ENCODE measurements around the gene ZNF408. TPM values are rescaled to one million over a fixed set of nuclear protein-coding genes. Genes with fewer than 3 reads are reported as not detected.

ZNF408 gene
- total RNA-seq, 1 donor from 2014 or later: 9.3 TPM

DNA sequence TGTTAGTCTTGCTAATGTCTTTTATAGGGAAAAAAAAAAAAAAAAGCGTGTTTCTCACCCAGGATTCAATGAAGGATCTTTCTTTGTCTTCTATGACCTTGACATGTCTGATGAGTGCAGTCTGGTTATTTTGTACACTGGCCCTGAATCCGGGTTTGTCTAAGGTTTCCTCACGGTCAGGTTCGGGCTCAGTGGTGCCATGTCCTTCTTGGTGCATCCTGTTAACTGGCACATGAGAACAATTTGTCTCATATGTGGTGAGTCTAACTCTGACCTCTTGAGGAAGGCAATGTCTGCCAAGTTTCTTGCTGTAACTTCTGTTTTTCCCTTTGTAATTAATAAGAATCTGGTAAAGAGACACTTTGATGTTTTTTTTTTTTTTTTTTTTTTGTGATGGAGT is 30.7 kb downstream of the ZNF408 start:
- no peaks in the 10 kb centered on the region for H3K36me3 ChIP-seq
- intact Hi-C loops (cut with DNase I): no loop called here
- H3K4me3 ChIP-seq: no peak overlapping the region
- no peaks in the 10 kb centered on the region for H3K9me3 ChIP-seq
- TF ChIP-seq, protein P1, sequence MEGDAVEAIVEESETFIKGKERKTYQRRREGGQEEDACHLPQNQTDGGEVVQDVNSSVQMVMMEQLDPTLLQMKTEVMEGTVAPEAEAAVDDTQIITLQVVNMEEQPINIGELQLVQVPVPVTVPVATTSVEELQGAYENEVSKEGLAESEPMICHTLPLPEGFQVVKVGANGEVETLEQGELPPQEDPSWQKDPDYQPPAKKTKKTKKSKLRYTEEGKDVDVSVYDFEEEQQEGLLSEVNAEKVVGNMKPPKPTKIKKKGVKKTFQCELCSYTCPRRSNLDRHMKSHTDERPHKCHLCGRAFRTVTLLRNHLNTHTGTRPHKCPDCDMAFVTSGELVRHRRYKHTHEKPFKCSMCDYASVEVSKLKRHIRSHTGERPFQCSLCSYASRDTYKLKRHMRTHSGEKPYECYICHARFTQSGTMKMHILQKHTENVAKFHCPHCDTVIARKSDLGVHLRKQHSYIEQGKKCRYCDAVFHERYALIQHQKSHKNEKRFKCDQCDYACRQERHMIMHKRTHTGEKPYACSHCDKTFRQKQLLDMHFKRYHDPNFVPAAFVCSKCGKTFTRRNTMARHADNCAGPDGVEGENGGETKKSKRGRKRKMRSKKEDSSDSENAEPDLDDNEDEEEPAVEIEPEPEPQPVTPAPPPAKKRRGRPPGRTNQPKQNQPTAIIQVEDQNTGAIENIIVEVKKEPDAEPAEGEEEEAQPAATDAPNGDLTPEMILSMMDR (IDR thresholded peaks at IDR 0.05): no peak
- no peak overlapping the region for H3K27ac ChIP-seq
- H3K4me1 ChIP-seq: no peaks in the 10 kb centered on the region
- no peak for ATAC-seq
- no peaks in the 10 kb centered on the region for H3K27me3 ChIP-seq
- DNase-seq: peak; percentile 7

DNA sequence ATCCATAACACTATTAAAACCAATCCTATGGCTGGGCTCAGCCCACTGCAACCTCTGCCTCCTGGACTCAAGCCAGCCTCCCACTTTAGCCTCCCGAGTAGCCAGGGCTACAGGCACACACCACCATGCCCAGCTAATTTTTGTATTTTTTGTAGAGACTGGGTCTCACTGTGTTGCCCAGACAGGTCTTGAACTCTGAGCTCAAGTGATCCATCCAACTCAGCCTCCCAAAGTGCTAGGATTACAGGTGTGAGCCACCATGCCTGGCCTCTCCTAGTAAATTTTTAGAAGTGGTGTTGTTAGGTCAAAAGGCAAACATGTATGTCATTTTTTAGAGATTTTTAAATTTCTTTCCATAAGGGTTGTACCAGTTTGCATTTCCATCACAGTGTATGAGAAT is 32.4 kb downstream of the ZNF408 start:
- no peak overlapping the region for H3K4me3 ChIP-seq
- intact Hi-C loops (cut with DNase I): no loop called here
- H3K4me1 ChIP-seq: no peaks in the 10 kb centered on the region
- no peaks in the 10 kb centered on the region for H3K36me3 ChIP-seq
- TF ChIP-seq, protein P1 (IDR thresholded peaks at IDR 0.05): no peak
- ATAC-seq (no peak), DNase-seq (peak; percentile 23)
- H3K27ac ChIP-seq: no peak overlapping the region
- H3K9me3 ChIP-seq: no peaks in the 10 kb centered on the region
- no peaks in the 10 kb centered on the region for H3K27me3 ChIP-seq

DNA sequence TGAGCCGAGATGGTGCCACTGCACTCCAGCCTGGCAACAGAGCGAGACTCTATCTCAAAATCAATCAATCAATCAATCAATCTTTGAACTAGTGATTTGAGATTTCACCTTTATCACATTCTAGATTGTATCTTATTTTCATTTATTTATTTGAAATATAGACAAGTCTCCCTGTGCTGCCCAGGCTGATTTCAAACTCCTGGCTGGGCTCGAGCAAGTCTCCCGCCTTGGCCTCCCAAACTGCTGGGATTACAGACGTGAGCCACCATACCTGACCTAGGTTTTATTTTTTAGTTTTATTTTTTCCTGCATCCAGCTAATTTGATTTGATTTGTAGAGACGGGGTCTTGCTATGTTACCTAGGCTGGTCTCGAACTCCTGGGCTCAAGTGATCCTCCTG is 35.3 kb downstream of the ZNF408 start:
- H3K27me3 ChIP-seq: no peaks in the 10 kb centered on the region
- TF ChIP-seq, protein P1 (IDR thresholded peaks at IDR 0.05): no peak
- no peak overlapping the region for H3K27ac ChIP-seq
- H3K36me3 ChIP-seq: no peaks in the 10 kb centered on the region
- no peak for ATAC-seq
- no peaks in the 10 kb centered on the region for H3K9me3 ChIP-seq
- intact Hi-C loops (cut with DNase I): no loop called here
- no peak overlapping the region for H3K4me3 ChIP-seq
- no peaks in the 10 kb centered on the region for H3K4me1 ChIP-seq
- DNase-seq: no peak

DNA sequence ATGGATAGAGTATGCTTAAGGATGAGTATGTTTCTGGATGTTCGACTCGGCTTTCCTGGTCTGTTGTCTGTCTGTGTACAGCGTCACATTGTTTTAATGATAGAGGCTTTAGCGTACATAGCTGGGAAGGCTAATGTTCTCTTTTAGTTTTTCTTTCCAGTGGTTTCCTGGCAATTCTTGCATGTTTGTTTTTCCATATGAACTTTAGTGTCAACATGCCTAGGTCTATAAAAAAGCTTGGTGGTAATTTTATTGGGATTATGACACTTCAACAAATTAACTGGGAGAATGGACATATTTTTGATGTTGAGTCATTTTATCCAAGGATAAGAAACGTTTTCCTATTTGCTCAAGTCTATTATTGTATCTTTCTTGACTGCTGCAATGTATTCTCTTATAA is 35.8 kb downstream of the ZNF408 start:
- Histone ChIP-seq H3K4me1 (no peaks in the 10 kb centered on the region), H3K27ac (no peak overlapping the region), H3K4me3 (no peak overlapping the region), H3K36me3 (peaks cover 4% of the 10 kb centered on the region), H3K9me3 (no peaks in the 10 kb centered on the region), H3K27me3 (no peaks in the 10 kb centered on the region)
- TF ChIP-seq, protein P1 (IDR thresholded peaks at IDR 0.05): no peak
- DNase-seq: no peak
- intact Hi-C loops (cut with DNase I): no loop called here
- ATAC-seq: no peak

DNA sequence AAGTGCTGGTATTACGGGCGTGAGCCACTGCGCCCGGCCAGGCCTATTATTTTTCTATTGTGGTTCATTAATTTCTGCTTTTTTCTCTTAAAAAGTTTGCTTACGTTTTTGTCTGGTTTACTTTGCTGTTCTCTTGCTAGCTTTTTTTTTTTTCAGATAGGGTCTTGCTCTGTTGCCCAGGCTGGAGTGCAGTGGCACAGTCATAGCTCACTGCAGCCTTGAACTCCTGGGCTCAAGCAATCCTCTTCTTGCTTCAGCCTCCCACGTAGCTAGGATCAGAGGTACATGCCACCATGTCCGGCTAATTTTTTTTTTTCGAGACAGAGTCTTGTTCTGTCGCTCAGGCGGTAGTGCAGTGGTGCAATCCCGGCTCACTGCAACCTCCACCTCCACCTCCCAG is 36.9 kb downstream of the ZNF408 start:
- no peaks in the 10 kb centered on the region for H3K27me3 ChIP-seq
- DNase-seq: no peak
- no peaks in the 10 kb centered on the region for H3K9me3 ChIP-seq
- intact Hi-C loops (cut with DNase I): no loop called here
- TF ChIP-seq, protein P1 (IDR thresholded peaks at IDR 0.05): no peak
- H3K4me1 ChIP-seq: no peaks in the 10 kb centered on the region
- H3K36me3 ChIP-seq: peaks cover 15% of the 10 kb centered on the region
- no peak for ATAC-seq
- H3K27ac ChIP-seq: no peak overlapping the region
- H3K4me3 ChIP-seq: no peak overlapping the region

DNA sequence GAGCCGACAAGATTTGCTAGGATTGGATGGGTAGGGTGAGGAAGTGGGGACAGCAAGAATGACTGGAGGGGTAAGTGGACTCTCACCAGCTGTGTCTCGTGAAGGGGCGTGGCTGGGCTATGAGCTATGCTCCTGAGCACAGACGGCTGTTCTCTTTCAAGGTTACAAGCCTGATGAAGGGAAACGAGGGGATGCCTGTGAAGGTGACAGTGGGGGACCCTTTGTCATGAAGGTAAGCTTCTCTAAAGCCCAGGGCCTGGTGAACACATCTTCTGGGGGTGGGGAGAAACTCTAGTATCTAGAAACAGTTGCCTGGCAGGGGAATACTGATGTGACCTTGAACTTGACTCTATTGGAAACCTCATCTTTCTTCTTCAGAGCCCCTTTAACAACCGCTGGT is 38.1 kb downstream of the ZNF408 start:
- H3K4me1 ChIP-seq: no peaks in the 10 kb centered on the region
- no peaks in the 10 kb centered on the region for H3K9me3 ChIP-seq
- ATAC-seq (no peak), DNase-seq (no peak)
- no peak overlapping the region for H3K4me3 ChIP-seq
- TF ChIP-seq, protein P1 (IDR thresholded peaks at IDR 0.05): no peak
- intact Hi-C loops (cut with DNase I): no loop called here
- H3K36me3 ChIP-seq: peaks cover 27% of the 10 kb centered on the region
- H3K27me3 ChIP-seq: no peaks in the 10 kb centered on the region
- no peak overlapping the region for H3K27ac ChIP-seq

All from upper lobe of right lung (tissue), 1 donor.